GM19372 (cell line): ENCODE data around the gene SMCR8.
"Not testable (repeated sequence)": the region's sequence is repeated elsewhere in the genome, so short reads cannot be mapped to it uniquely, and the experiment has no call there.

Experiments
- ATAC-seq: cut with Tn5 transposase; IDR thresholded peaks from one replicate; pipeline ENCODE4 v1.9.1; 2021; ENCODE audit warnings: mild to moderate bottlenecking, low read depth, moderate library complexity; ENCODE audit not compliant: unreplicated experiment

The SMCR8 gene

DNA sequence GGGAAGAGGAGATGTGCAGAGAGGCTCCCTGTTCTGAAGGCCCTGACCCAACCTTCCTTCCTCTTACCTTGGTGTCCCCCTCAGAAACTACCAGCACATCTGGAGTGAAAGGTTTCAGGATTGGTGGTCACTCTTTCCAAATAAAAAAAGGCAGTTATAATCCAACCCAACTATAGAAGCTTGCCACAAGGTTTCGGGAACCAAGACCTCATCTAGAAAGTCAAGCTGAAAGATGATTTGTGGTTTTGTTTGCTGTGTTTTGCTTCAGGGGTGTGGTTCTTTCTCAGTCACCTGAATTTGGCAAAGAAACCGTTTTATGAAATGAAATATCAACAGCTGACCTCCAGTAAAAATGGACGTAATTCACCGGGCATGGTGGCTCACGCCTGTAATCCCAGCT lies 28.9 kb downstream of the SMCR8 start:
- no peak for ATAC-seq

DNA sequence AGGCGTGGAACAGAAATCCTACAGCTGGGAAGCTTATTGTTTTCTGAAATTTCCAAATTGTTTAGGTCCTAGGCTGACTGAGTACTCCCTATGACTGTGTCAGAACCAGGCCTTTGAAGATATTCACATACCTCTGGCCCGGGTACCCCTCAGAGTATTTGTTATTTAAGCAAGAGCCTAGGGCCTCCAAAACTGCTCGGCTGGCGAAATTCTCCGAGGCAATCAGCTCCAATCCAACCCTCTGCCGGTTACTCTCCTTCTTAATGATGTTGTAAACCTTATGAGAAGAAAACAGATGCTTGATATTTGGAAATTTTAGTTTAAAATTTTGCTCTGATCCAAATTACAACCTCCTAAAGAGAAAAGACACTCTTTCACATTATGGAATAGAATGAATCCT lies 38.4 kb downstream of the SMCR8 start:
- ATAC-seq: no peak

DNA sequence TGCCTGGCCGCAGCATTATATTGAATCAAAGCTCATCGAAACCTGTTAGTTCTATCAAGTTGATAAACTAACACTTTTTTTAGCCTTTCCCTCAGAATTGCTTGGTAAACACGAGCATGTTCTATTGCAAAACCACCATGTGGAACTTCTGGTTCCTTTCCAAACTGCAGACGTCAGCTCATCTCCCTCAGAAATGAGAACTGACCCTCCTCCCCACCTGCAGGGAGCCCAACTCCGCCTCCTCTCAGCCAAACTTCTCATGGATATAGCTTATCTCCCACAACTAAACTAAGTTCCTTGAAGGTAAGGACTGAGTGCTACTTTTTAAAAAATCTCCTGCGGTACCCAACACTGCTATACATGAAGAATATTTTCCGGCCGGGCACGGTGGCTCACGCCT lies 41.5 kb downstream of the SMCR8 start:
- ATAC-seq: no peak

DNA sequence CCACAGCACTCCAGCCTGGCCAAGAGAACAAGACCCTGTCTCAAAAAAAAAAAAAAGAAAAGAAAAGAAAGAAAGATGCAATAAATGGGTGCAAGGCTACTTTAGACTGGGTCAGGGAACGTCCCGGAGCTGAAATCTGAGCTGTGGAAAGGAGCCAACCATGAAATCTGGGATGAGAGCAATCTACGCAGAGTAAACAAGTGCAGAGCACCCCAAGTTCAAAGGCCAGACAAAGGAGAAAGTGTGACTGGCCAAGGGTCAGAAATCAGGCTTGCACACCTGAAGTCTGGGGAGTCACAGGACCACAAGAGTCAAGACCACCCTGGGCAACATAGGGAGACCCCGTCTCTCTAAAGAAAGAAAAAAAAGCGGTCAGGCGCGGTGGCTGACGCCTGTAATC lies 45.4 kb downstream of the SMCR8 start:
- no peak for ATAC-seq

DNA sequence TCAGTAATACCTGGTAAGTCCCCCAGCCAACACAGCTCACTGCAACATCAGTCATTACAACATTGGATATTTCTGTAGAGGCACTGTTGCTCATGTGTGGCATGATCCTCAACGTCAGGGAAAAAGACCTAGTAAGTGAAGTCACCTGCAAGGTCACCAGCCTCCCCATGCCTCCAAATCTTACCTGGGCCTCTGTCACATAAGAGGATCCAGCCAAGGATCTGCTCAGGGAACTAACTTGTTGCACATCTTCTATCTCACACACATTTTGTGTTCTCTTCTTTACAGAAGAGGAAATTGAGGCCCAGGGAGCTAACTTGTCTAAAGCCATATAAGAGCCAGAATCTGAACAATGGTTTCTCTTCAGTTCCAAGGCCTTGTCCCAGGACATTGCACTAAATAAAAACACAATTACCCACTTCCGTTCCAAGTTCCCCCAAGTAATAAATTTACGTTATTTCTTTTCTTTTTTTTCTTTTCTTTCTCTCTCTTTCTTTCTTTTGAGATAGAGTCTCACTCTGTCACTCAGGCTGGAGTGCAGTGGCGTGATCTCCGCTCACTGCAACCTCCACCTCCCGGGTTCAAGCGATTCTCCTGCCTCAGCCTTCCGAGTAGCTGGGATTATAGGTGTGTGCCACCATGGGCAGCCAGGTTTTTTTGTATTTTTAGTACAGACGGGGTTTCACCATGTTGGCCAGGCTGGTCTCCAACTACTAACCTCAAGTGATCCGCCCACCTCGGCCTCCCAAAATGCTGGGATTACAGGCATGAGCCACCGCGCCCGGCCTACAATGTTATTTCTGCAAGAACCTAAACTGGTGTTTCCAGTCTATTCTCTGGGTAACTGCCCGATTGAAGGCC lies 47.0 kb downstream of the SMCR8 start:
- ATAC-seq: no peak

DNA sequence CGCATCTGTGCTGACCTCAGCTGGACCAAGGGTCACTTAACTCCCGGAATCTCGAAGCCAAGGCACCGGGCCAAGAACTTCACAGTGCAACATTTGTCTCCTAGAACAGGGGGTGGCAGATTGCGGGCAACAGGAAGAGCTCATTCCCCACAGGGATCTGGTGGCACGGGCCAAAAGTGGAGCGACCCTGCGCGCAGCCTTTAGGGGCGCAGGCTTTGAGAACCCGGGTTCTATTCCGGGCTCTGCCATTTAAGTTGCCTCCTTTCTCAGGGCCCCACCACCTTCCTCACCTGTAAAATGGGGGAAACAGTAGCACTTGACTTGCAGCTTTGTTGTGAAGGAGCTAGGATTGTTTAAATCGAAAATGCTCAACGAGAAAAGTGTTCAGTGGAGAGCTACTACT lies 47.6 kb downstream of the SMCR8 start:
- no peak for ATAC-seq

DNA sequence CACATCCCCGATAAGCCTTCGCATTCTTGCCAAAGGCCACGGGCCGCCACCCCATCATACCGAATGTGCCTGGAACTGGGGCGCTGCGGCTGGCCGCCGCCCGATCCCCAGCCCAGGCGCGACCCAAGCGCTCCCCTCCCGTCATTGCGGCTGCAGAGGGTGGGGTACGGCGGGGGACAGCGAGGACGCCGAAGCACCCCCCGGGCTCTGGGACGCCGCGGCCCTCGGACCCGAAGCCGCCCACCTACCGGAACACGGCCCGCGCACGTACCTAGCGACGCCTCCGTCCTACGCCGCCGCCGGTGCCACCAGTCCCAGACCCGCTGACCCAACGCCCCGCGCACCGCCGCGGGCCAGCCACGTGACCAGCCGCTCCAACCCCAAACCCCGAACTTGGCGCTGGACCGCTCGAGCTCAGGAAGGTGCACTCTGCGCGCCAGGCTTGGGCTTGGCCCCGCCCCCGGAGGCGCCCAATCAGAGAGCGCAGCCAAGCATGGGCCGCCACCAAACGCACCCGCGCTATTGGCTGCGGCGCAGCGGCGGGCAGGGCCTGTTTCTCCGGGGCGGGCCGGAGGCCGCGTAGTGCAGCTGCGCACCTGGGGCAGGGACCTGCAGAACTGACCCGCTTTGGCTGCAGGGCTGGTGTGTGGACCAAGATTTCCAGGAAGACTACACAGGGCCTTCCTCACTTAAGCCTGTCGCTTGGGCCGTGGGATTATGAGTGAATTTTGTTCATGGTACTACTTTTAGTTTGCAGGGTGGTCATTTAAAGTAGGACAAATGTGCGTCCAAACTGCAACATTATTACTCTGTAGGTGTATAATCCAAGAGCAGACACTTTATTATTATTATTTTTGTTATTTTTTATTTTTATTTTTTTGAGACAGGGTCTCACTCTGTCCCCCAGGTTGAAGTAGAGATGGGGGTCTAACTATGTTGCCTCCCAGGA lies 48.3 kb downstream of the SMCR8 start, which contains the start of gene SHMT1:
Gene SHMT1, minus strand, starts transcription at position 450 of the 949 bp plus-strand sequence. CDS start 7,569 bp downstream, outside the sequence.
- ATAC-seq: peak; percentile 95

DNA sequence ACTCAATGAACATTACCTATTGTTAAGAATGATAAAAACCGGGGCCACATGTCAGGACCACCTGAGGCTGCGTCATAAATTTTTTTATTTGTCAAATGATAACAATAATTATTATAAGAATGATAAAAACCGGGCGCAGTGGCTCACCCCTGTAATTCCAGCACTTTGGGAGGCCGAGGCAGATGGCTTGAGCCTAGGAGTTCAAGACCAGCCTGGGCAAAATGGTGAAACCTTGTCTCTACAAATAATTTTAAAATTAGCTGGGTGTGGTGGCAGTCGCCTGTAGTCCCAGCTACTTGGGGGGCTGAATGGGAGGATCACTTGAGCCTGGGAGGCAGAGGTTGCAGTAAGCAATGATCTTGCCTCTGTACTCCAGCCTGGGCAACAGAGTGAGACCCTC lies 49.1 kb downstream of the SMCR8 start:
- ATAC-seq: no peak

DNA sequence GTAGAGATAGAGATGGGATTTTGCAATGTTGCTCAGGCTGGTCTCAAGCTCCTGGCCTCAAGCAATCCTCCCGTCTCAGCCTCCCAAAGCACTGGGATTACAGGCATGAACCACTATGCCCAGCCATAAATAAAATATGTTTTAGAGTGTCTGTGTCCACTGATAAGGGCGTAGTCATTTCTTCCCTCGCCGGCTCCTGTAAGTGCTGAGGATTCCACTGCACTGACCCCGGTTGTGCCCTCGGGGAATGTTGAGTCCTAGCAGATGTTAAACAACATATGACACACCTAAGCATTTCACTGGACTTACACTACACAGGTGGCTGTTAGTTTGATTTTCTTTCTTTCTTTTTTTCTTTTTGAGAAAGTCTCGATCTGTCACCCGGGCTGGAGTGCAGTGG lies 53.9 kb downstream of the SMCR8 start:
- no peak for ATAC-seq

DNA sequence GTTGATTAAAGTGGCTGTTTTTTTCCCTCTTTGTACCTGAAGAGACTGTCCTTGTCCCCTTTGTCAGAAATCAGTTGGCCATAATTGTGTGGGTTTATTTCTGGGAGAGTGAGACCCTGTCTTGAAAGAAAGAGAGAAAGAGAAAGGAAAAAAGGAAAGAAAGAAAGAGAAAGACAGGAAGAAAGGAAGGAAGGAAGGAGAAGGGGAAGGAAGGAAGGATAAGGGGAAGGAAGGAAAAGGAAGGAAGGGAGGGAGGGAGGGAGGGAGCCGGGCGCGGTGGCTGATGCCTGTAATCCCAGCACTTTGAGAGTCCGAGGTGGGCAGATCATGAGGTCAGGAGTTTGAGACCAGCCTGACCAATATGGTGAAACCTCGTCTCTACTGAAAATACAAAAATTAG lies 55.7 kb downstream of the SMCR8 start:
- ATAC-seq: no peak

DNA sequence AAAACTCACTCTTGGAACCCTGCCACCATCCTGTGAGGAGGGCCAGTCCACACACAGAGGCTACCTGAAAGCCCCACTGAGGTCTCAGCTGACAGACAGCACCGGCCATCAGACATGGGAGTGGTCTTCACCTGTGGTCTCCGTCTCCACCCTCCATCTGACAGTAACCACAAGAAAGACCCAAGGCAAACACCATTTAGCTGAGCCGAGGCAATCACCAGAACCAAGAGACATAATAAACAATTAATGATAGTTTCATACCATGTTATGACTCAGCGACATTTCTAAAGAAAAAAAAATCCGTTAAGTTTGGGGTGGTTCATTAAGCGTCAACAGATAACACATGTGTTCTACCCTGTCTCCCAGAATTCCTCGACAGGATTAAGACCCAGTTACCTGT lies 56.4 kb downstream of the SMCR8 start:
- ATAC-seq: no peak

DNA sequence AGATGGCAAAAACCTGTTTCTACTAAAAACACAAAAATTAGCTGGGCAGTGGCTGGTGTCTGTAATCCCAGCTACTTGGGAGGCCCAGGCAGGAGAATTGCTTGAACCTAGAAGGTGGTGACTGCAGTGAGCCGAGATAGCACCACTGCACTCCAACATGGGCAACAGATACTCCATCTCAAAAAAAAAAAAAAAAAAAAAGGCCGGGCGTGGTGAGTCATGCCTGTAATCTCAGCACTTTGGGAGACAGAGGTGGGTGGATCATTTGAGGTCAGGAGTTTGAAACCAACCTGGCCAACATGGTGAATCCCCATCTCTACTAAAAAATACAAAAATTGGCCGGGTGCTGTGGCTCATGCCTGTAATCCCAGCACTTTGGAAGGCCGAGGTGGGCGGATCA lies 58.1 kb downstream of the SMCR8 start:
- ATAC-seq: not testable (repeated sequence)

DNA sequence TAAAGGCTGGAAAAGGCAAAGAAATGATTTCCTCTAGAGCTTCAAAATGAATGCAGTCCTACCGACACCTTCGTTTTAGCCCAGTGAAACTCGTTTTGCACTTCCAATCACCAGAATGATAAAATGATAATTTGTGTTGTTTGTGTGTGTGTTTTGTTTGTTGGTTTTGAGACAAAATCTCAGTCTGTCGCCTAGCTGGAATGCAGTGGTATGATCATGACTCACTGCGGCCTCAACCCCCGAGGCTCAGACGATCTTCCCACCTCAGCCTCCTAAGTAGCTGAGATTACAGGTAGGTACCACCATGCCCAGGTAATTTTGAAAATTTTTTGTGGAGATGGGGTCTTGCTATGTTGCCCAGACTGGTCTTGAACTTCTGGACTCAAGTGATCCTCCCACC lies 59.1 kb downstream of the SMCR8 start:
- no peak for ATAC-seq
